Activated CD4-positive, alpha-beta T cell treated with anti-CD3 and anti-CD28 coated beads, Interleukin-2, amount 50 U/mL, for 4 hours (primary cell): ENCODE data around the gene MAGI1.
"Not testable (repeated sequence)": the region's sequence is repeated elsewhere in the genome, so short reads cannot be mapped to it uniquely, and the experiment has no call there.

Experiments used
- DNase-seq, 2 experiments: peaks; one replicate each; pipeline ENCODE4 v3.0.0-alpha.2; 2020

MAGI1 gene

GRCh38 chr3:65864357-65864904, 174.3 kb downstream of the MAGI1 start:
- no peak for DNase-seq

DNA sequence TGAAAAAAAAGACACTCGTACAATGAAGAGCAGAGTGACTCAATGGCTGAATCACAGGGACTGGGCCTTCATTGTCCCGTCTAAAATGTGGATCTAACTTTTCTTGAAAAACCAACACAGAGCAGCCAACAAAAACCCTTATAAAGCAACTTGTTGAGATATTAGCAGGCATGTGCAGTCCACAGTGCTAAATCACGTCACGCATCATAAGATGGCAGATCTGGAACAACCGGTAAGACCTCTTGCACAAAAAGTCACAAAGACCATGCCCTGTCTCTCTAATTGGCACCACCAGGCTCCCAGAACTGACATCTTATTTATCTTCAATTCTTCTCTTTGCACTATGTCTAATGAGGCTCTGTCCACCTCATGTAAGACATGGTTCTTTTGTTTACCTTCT, 177.0 kb downstream of the MAGI1 start:
- DNase-seq, result no peak

- not testable (repeated sequence) for DNase-seq
These were observed 179.1 kb downstream of the MAGI1 start for GRCh38 chr3:65859612-65860011.

- DNase-seq, result no peak
These were observed 180.0 kb downstream of the MAGI1 start for GRCh38 chr3:65858749-65859148.

DNA sequence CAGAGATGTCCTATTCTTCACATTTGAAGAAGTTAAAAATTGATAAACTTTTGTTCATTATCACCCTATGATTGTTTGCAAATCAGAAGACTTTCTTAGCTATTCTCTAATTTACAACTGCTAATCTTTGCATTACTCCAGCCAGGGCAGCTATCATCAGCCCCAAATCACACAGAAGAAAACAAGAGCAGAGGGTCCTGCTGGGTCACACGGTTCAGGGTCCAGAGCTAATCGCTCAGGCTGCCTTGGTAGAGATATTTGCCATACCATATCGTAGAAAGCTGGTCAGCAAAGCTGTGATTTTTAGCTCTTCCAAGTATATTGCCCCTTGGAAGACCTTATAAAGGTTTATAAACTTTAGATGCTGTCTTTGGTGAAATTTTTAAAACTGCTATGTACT, 181.4 kb downstream of the MAGI1 start:
- no peak for DNase-seq

GRCh38 chr3:65856907-65857306, 181.8 kb downstream of the MAGI1 start:
- DNase-seq, result no peak

DNA sequence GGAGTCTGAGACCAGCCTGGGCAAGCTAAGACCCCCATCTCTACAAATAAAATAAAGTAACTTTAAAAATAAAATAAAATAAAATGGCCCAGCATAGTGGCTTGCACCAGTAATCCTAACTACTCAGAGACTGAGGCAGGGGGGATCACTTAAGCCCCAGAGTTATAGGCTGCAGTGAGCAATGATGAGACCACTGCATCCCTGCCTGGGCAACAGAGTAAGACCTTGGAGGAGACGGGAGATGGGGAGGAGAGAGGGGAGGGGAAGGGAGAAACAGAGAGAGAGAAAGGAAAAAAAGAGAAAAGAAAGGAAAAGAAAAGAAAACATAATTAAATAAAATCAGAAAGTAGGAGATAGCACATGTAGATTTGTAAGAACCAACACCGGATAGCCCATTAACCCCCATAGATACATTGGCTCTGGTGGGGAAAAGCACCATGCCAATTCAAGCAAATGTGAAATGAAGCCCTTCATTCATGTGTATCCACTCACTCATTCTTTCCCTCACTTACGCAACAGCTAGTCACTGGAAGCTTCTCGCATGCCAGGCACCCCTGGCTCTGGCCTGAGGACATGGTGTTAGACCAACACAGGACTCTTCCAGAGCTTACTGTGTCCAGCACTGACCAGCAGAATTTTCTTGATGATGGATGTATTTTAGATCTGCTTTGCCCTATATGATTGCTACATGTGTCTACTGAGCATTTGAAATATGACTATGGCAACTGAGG, 183.2 kb downstream of the MAGI1 start:
- DNase-seq, result no peak

- DNase-seq, result no peak
These were observed 184.0 kb downstream of the MAGI1 start for GRCh38 chr3:65854606-65855304.

GRCh38 chr3:65851827-65852226, 186.9 kb downstream of the MAGI1 start:
- no peak for DNase-seq

- no peak for DNase-seq
These were observed 188.5 kb downstream of the MAGI1 start for GRCh38 chr3:65850261-65850660.

DNA sequence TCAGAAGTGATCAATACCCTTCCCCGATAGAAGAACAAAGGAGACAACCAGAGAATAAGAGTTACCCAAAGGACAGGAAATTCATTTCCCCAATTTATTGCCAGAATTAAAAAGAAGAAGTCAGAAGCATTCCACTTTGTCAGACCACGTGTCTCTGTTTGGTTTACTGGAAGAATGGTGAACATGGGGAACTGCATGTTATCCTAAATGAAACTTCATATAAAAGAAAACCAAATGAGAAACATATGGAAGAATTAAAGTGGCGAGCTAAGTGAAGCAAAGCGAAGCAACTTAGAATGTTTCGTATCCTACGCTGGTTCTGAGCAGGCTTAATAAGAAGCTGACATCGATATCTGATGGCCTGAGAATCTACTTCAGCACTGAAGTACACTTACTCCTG, 190.7 kb downstream of the MAGI1 start:
- no peak for DNase-seq

GRCh38 chr3:65846936-65847335, 191.8 kb downstream of the MAGI1 start:
- DNase-seq, result no peak

DNA sequence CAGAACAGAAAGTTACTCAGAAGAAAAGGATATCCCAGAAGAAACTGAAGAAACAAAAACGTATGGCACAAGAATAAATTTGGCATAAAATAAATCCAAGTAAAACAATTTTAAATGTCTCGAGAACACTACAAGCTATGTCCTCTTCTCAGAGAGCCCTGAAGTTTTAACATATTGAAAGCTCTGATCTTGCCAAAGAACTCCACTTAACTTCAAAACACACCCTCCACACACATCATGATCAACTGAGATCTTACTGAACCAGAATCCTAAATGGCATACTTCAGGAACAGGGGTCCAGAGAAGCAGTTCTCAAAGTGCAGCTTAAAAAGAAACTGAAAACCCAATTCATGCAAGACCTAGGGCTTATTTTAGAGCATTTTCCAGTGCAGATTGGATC, 194.3 kb downstream of the MAGI1 start:
- no peak for DNase-seq

DNA sequence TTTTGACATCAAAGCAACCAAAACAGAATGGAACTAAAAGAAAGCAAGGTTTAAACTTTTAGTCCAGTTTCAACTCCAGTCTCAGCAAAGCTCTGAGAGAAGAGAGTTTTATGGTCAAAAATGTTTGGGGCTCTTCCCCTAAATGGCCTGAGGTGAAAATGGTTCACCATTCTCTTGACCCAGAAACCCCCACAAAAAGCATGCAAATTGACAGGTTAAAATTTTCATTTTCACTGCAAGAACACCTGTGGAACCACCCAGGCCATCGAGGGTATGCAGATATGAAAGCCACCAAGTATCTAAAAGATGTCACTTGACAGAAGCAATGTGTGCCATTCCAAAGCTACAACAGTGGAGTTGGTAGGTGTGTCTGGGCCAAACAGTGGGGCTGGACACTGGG, 195.0 kb downstream of the MAGI1 start:
- no peak for DNase-seq

DNA sequence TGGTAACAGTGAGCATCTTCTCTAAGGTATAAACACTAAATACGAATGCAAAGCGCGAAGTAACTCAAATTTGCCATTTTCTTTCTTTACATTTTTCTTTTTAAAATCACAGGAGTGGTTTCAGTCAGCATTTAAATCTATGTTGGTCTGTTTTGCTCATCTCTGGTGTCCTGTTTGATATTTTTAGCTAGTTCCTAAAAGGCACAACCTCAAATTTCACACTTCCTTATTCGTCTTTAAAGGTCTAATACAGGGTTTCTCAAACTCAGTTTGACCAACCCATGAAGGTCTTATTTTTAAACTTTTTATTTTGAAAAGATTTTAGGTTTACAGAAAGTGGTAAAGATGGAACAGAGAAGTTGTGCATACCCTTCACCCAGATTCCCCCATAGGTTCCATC, 201.1 kb downstream of the MAGI1 start:
- no peak for DNase-seq

DNA sequence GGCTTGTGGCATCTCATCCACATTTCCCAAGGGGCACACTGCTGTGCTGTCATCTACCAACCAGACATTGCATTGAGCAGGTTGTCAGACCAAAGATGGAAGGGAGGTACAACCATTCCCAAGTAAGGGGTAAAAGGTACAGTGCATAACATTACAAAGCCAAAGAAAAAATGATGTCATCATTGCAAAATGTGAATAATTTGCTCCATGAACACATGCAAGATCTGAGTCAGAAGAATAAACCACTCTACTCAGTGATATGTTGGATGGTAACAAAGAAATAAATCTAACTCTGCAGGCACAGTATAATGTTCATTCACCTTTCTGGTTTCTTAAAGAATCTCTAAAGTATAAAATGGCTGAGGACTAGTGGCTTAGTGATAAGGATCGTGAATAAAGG, 202.7 kb downstream of the MAGI1 start:
- DNase-seq, result no peak

DNA sequence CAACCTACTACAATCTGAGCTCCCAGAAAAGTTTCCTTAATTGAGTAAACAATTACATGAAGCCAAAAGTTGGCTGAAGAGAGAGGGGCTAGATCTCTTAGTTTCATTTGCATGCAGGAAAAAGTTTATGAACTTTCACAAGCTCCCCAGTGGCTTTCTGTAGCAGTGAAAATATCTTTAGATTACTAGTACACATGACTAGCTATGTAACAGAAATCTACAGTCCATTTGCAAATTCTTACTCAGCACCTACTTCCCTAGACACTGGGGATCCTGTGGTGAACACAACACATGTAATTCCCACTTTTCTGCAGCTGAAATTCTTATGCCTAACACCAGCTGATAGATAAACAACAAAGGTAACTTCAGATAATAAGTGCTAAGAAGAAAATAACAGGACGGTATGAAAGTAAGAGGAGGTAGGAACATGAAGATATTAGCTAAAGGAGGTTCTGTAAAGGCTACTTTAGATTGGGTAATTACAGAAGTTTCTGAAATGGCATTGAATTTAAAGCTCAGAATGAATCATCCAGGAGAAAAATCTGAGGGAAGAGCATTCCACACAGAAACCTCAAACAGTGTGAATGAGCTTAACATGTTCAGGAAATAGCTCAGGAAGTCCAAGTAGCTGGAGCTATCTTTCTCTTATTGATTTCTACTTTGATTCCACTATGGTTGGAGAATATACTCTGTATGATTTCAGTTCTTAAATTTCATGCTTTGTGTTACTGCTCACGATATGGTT, 204.8 kb downstream of the MAGI1 start:
- no peak for DNase-seq

- no peak for DNase-seq
These were observed 206.8 kb downstream of the MAGI1 start for GRCh38 chr3:65831733-65832425.

DNA sequence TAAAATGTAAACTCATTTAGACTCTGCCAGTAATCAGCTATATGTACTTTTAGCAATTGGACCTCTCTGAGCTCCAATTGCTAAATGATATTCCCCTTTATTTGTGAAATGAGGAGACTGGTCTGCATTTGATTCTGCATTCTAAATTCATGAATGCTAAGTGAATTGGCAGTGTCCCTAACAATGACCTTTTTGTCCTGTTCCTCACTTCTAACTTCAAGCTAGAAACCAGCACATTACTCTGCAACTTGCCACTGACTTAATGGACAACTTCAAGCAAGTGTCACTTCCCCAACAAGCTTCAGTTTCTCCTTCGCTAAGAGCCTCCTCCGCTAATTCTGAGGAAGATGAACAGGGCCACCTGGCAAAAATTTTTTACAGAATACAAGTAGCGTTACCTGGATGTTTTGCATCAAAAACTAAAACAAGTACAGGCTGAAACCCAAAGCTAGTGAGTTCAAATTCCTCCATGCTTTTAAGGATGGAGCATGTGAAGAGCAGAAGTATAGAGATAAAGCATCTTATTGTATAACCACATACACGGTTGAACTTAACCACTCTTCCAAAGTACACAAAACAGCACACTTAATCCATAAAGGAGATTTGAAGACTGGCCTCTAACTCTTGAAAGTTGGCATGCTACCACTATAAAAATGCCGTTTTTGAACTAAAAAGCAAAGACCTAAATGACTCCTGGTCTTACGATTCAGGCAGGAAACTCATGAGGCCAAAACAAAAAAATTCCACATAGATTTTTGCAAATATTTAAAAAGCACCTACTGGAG, 207.6 kb downstream of the MAGI1 start:
- no peak for DNase-seq

- DNase-seq, result no peak
These were observed 209.5 kb downstream of the MAGI1 start for GRCh38 chr3:65829228-65829627.

DNA sequence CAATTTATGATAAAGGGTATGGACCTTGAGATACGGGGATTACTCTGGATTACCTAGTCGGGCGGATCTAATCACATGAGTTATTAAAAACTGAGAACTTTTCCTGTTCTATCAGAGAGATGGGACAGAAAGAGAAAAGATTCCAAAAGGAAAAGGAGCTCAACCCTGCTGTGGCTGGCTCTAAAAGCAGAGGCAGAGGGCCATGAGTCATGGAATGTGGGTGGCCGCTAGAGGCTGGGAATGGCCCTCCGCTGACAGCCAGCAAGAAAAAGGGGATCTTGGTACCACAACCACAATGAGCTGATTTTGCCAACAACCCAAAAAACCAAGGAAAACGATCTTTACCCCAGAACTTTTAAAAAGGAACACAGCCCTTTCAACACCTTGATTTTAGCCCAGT, 210.0 kb downstream of the MAGI1 start:
- no peak for DNase-seq

DNA sequence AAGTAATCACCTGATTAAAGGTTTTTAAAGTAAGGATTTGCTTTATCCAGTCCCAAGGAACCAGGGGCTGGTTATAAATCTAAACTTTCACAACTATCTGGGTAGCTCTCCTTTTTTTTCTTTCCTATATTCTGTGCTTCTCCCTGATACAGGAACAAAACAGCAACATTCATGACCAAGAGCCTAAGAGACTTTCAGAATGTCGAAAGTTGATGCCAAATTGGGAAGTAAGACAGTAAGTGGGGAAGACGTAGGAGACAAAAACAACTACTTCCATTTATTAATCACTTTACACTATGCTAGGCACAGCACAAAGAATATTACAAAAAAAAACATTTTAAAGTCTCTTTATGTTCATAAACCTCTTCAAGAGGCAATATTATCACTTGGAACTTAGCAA, 211.6 kb downstream of the MAGI1 start:
- no peak for DNase-seq
